GM04504 (cell line): ENCODE data around the gene EIF3L.
A peak's percentile ranks its signal among the peaks of the same experiment; 100 is the strongest.
"Not testable (repeated sequence)": the region's sequence is repeated elsewhere in the genome, so short reads cannot be mapped to it uniquely, and the experiment has no call there.

ENCODE experiments used
- DNase-seq: peaks from one replicate; pipeline ENCODE4 v3.0.0-alpha.2; 2012; ENCODE audit warnings: low read depth

EIF3L gene

GRCh38 chr22:37849089-37849751 lies at the start of gene EIF3L:
Gene EIF3L (plus strand): TSS chr22:37849419. CDS start chr22:37849450, 31 bp downstream.
- DNase-seq = peak; percentile 69

- DNase-seq = not testable (repeated sequence)
Observed at GRCh38 chr22:37799979-37800378, 49.2 kb upstream of the EIF3L start.

- DNase-seq = no peak
Observed at GRCh38 chr22:37801946-37802309, 47.3 kb upstream of the EIF3L start.

GRCh38 chr22:37802310-37803194 lies 46.7 kb upstream of the EIF3L start:
- no peak for DNase-seq

GRCh38 chr22:37803195-37803638 lies 46.0 kb upstream of the EIF3L start:
- no peak for DNase-seq

GRCh38 chr22:37803639-37804351 lies 45.4 kb upstream of the EIF3L start:
- DNase-seq = no peak

- no peak for DNase-seq
Observed at GRCh38 chr22:37804352-37804880, 44.8 kb upstream of the EIF3L start.

GRCh38 chr22:37804881-37805809 lies 44.1 kb upstream of the EIF3L start:
- DNase-seq = peak; percentile 68

- no peak for DNase-seq
Observed at GRCh38 chr22:37805810-37806277, 43.4 kb upstream of the EIF3L start.

GRCh38 chr22:37806409-37807333 lies 42.5 kb upstream of the EIF3L start:
- DNase-seq = no peak

- DNase-seq = peak; percentile 85
Observed at GRCh38 chr22:37807410-37808293, 41.6 kb upstream of the EIF3L start, which contains the start of gene GCAT. Gene GCAT (plus strand): TSS chr22:37807934. CDS start chr22:37807968, 34 bp downstream.

- no peak for DNase-seq
Observed at GRCh38 chr22:37808294-37808657, 40.9 kb upstream of the EIF3L start.

GRCh38 chr22:37809672-37810333 lies 39.4 kb upstream of the EIF3L start:
- no peak for DNase-seq

- DNase-seq = no peak
Observed at GRCh38 chr22:37811867-37812266, 37.4 kb upstream of the EIF3L start.

GRCh38 chr22:37812869-37813678 lies 36.1 kb upstream of the EIF3L start:
- DNase-seq = no peak

- no peak for DNase-seq
Observed at GRCh38 chr22:37815593-37815992, 33.6 kb upstream of the EIF3L start.

- DNase-seq = no peak
Observed at GRCh38 chr22:37816543-37817180, 32.6 kb upstream of the EIF3L start.
